HCT116 (cell line): ENCODE data around the gene NDUFA7. TPM values are rescaled to one million over a fixed set of nuclear protein-coding genes. Genes with fewer than 3 reads are reported as not detected.
A peak's percentile ranks its signal among the peaks of the same experiment; 100 is the strongest.

Source experiments
- ATAC-seq: fragments of 200-7000 bp; cut with Tn5 transposase; 2 replicates; pipeline ENCODE4 v1.9.1; 2020; ENCODE audit warnings: mild to moderate bottlenecking, moderate library complexity
- BruUV-seq: library from RNA; stranded (reverse); fragments of 400-500 nt; replicated peaks from 2 replicates; lab custom pipeline; 2021; lab: Mats Ljungman, UMichigan
- CTCF ChIA-PET: fragments of 300-600 bp; sonication (Branson Sonifier 250); formaldehyde crosslinking; loops from one replicate; lab custom pipeline; 2021; ENCODE audit warnings: antibody characterized with exemption; lab: Charles Lee
- POLR2A ChIA-PET: fragments of 300-600, 350-600 bp; sonication (Branson Sonifier 250); formaldehyde crosslinking; loops from one replicate; lab custom pipeline; 2021; ENCODE audit warnings: antibody characterized with exemption; lab: Charles Lee
- RAD21 ChIA-PET, 2 experiments: fragments of 300-600 bp; sonication (Branson Sonifier 250); formaldehyde crosslinking; loops; one replicate each; lab custom pipeline; 2023; ENCODE audit warnings: low total read pairs in 2 of 2; ENCODE audit not compliant: uncharacterized antibody in 2 of 2, unreplicated experiment in 2 of 2, low non-redundant PET in 1 of 2; lab: Charles Lee
- DNase-seq: peaks from one replicate; pipeline ENCODE4 v3.0.0-alpha.2; 2010; ENCODE audit warnings: low read depth, low spot score
- H2AFZ ChIP-seq: fragments of 200-600 bp; shearing (Covaris generic), sonication (generic); 2 replicates; pipeline ENCODE4 v1.6.1; 2017; ENCODE audit warnings: low read depth, mixed run types, mixed read lengths, antibody characterized with exemption, low read length; ENCODE audit not compliant: poor library complexity, severe bottlenecking
- H3K27ac ChIP-seq: 2 replicates; pipeline ENCODE4 v1.5.1; 2012; ENCODE audit warnings: low read depth, low read length
- H3K27me3 ChIP-seq: fragments of 200-600 bp; sonication (generic); 2 replicates; pipeline ENCODE4 v1.6.1; 2016; ENCODE audit warnings: mixed run types, low read length, mixed read lengths; ENCODE audit not compliant: insufficient read depth
- H3K36me3 ChIP-seq, 2 experiments: fragments of 200-500 bp in 1 of 2; fragments of 200-600 bp in 1 of 2; sonication (Bioruptor generic) in 1 of 2; sonication (generic) in 1 of 2; 2 replicates each; pipeline versions ENCODE4 v1.5.1 to v1.6.1; 2014 to 2016; ENCODE audit warnings: low read length in 2 of 2, inconsistent platforms in 1 of 2, mixed read lengths in 1 of 2, mixed run types in 1 of 2; ENCODE audit not compliant: insufficient read depth in 2 of 2, control insufficient read depth in 1 of 2
- H3K4me1 ChIP-seq, 2 experiments: fragments of 200-600 bp in 1 of 2; sonication (generic) in 1 of 2; 2 replicates each; pipeline versions ENCODE4 v1.5.1 to v1.6.1; 2012 to 2017; ENCODE audit warnings: low read length in 2 of 2, inconsistent platforms in 1 of 2, mild to moderate bottlenecking in 1 of 2, mixed read lengths in 1 of 2, mixed run types in 1 of 2, moderate library complexity in 1 of 2; ENCODE audit not compliant: insufficient read depth in 2 of 2, control insufficient read depth in 1 of 2
- H3K4me2 ChIP-seq: fragments of 200-600 bp; sonication (generic); 2 replicates; pipeline ENCODE4 v1.6.1; 2017; ENCODE audit warnings: mixed run types, low read length, mixed read lengths
- H3K4me3 ChIP-seq, 2 experiments: fragments of 200-600 bp in 1 of 2; sonication (generic) in 1 of 2; replicated peaks in 1 of 2; 2 replicates each; pipeline ENCODE4 v1.5.1; 2011 to 2016; ENCODE audit warnings: low read length in 2 of 2, control low read depth in 1 of 2, low read depth in 1 of 2, mild to moderate bottlenecking in 1 of 2, mixed read lengths in 1 of 2, mixed run types in 1 of 2
- H3K79me2 ChIP-seq: fragments of 200-600 bp; sonication (generic); 2 replicates; pipeline ENCODE4 v1.6.1; 2017; ENCODE audit warnings: mild to moderate bottlenecking, mixed run types, low read length, moderate library complexity, mixed read lengths; ENCODE audit not compliant: insufficient read depth
- H3K9ac ChIP-seq: fragments of 200-600 bp; sonication (generic); 2 replicates; pipeline ENCODE4 v1.6.1; 2016; ENCODE audit warnings: low read length, mixed read lengths
- H3K9me2 ChIP-seq: fragments of 200-600 bp; sonication (generic), shearing (Covaris generic); 2 replicates; pipeline ENCODE4 v1.6.1; 2017; ENCODE audit warnings: mixed run types, mild to moderate bottlenecking, moderate library complexity; ENCODE audit not compliant: insufficient read depth
- H3K9me3 ChIP-seq, 2 experiments: fragments of 200-500 bp in 1 of 2; fragments of 200-600 bp in 1 of 2; sonication (Bioruptor generic) in 1 of 2; sonication (generic) in 1 of 2; 2 replicates each; pipeline ENCODE4 v1.6.1; 2014 to 2017; ENCODE audit warnings: low read length in 2 of 2, mixed read lengths in 2 of 2, inconsistent platforms in 1 of 2, low read depth in 1 of 2, mild to moderate bottlenecking in 1 of 2, mixed run types in 1 of 2, moderate library complexity in 1 of 2; ENCODE audit not compliant: control insufficient read depth in 1 of 2, insufficient read depth in 1 of 2
- H4K20me1 ChIP-seq: fragments of 200-600 bp; sonication (generic), shearing (Covaris generic); 2 replicates; pipeline ENCODE4 v1.6.1; 2017; ENCODE audit warnings: mixed run types, mild to moderate bottlenecking, moderate library complexity; ENCODE audit not compliant: insufficient read depth
- ATF3 ChIP-seq: IDR thresholded peaks from 2 replicates; pipeline ENCODE4 v1.6.1; 2012
- CBX3 ChIP-seq: IDR thresholded peaks from 2 replicates; pipeline ENCODE4 v1.6.1; 2012; ENCODE audit warnings: low read depth
- CEBPB ChIP-seq: IDR thresholded peaks from 2 replicates; pipeline ENCODE4 v1.6.1; 2012; ENCODE audit warnings: low read depth
- CTCF ChIP-seq, 3 experiments: fragments of 200-600 bp in 1 of 3; sonication (generic) in 1 of 3; IDR thresholded peaks in 2 of 3; conservative IDR thresholded peaks in 1 of 3; 2 replicates each; pipeline ENCODE4 v1.5.1; 2012 to 2017; ENCODE audit warnings: low read depth in 2 of 3, low read length in 2 of 3, antibody characterized with exemption in 1 of 3, borderline replicate concordance in 1 of 3, control low read depth in 1 of 3, mild to moderate bottlenecking in 1 of 3, mixed read lengths in 1 of 3, mixed run types in 1 of 3, moderate library complexity in 1 of 3; ENCODE audit not compliant: insufficient read depth in 1 of 3
- EGR1 ChIP-seq: IDR thresholded peaks from 2 replicates; pipeline ENCODE4 v1.6.1; 2012; ENCODE audit warnings: low read depth
- FOSL1 ChIP-seq: IDR thresholded peaks from 2 replicates; pipeline ENCODE4 v1.6.1; 2012; ENCODE audit warnings: low read depth
- MAX ChIP-seq: IDR thresholded peaks from 2 replicates; pipeline ENCODE4 v1.6.1; 2012
- SIN3A ChIP-seq: IDR thresholded peaks from 2 replicates; pipeline ENCODE4 v1.6.1; 2012; ENCODE audit warnings: low read depth
- SRF ChIP-seq: IDR thresholded peaks from 2 replicates; pipeline ENCODE4 v1.6.1; 2012; ENCODE audit warnings: low read depth
- TCF7L2 ChIP-seq: IDR thresholded peaks from 2 replicates; pipeline ENCODE4 v1.7.0; 2011; ENCODE audit warnings: borderline replicate concordance, inconsistent platforms; ENCODE audit not compliant: insufficient read depth, insufficient read length; ENCODE audit errors: extremely low read depth
- ZFX ChIP-seq: fragments of 450-650 bp; IDR thresholded peaks from 2 replicates; pipeline ENCODE4 v1.6.1; 2017
- ZNF274 ChIP-seq: fragments of 200-500 bp; sonication (Bioruptor generic); IDR thresholded peaks from 2 replicates; pipeline ENCODE4 v1.6.1; 2014; ENCODE audit warnings: mild to moderate bottlenecking, low read depth, low read length, inconsistent platforms
- intact Hi-C: fragments of 100-400 bp; cut with micrococcal nuclease; formaldehyde crosslinking; loops from 2 replicates; pipeline ENCODE4 v1.10.0; 2022
- total RNA-seq: library from RNA; stranded (reverse); gene quantifications from one replicate; pipeline ENCODE4 v1.2.1, GENCODE V29; 2021; ENCODE audit not compliant: unreplicated experiment

NDUFA7 gene
- total RNA-seq, 1 experiment from 2014 or later, result 86.9 TPM

GRCh38 chr19:8361921-8362793, 41.0 kb upstream of the NDUFA7 start (continued):
- TF ChIP-seq CEBPB (no peak), EGR1 (no peak), SRF (no peak; the same call in 1 of the 2 replicates), TCF7L2 (peak; percentile 12), ATF3 (no peak)
- TF ChIP-seq, all 23 proteins: peak for 9

- TF ChIP-seq CTCF (IDR thresholded peaks at IDR 0.05 in 2 of 3, conservative IDR thresholded peaks at IDR 0.05 in 1 of 3; ENCODE audit: borderline replicate concordance in 1 of 3, insufficient read depth in 1 of 3, low read depth in 2 of 3, low read length in 2 of 3) (no peak), MAX (no peak), ZNF274 (no peak), SIN3A (no peak), TCF7L2 (no peak), CEBPB (no peak), CBX3 (peak; percentile 62; the same call in 1 of the 2 replicates), ZFX (no peak), FOSL1 (peak; percentile 18; the same call in 1 of the 2 replicates)
- TF ChIP-seq, all 23 proteins: peak for 2
- no peaks in the 10 kb centered on the region for H3K9me2 ChIP-seq
- H2AFZ ChIP-seq, result no peak overlapping the region
- ChIA-PET POLR2A (no interaction called here), CTCF (no interaction called here), RAD21 (no interaction called here)
- peak overlapping the region; percentile 29; the same call in 1 of the 2 replicates for H3K9ac ChIP-seq
- ATAC-seq (no peak), DNase-seq (no peak)
- no peaks in the 10 kb centered on the region for H3K27me3 ChIP-seq
- peaks cover 46 to 86% of the 10 kb centered on the region in 2 experiments for H3K4me1 ChIP-seq
- no TSS peak for BruUV-seq
- no peaks in the 10 kb centered on the region for H3K79me2 ChIP-seq
- intact Hi-C loops, result no loop called here
- no peaks in the 10 kb centered on the region for H3K36me3 ChIP-seq
- peak overlapping the region; percentile 54 for H3K4me2 ChIP-seq
- peak overlapping the region; percentile 26; the same call in 1 of the 2 replicates for H3K27ac ChIP-seq
- no peaks in the 10 kb centered on the region for H4K20me1 ChIP-seq
- no peaks in the 10 kb centered on the region for H3K9me3 ChIP-seq
- no peak overlapping the region for H3K4me3 ChIP-seq
Observed at GRCh38 chr19:8360196-8360595, 39.0 kb upstream of the NDUFA7 start.
